CD4-positive, alpha-beta T cell treated with Interleukin-21 for 1 hour (primary cell): ENCODE results near the gene PCDHGC5.

Experiments used
- DNase-seq: peaks from one replicate; pipeline ENCODE4 v3.0.0-alpha.2; 2020

PCDHGC5 gene

GRCh38 chr5:141491323-141492167, 2.7 kb downstream of the PCDHGC5 start:
- DNase-seq = no peak

GRCh38 chr5:141492168-141492885, 3.4 kb downstream of the PCDHGC5 start:
- no peak for DNase-seq

GRCh38 chr5:141493500-141494422, 4.9 kb downstream of the PCDHGC5 start:
- no peak for DNase-seq

DNA sequence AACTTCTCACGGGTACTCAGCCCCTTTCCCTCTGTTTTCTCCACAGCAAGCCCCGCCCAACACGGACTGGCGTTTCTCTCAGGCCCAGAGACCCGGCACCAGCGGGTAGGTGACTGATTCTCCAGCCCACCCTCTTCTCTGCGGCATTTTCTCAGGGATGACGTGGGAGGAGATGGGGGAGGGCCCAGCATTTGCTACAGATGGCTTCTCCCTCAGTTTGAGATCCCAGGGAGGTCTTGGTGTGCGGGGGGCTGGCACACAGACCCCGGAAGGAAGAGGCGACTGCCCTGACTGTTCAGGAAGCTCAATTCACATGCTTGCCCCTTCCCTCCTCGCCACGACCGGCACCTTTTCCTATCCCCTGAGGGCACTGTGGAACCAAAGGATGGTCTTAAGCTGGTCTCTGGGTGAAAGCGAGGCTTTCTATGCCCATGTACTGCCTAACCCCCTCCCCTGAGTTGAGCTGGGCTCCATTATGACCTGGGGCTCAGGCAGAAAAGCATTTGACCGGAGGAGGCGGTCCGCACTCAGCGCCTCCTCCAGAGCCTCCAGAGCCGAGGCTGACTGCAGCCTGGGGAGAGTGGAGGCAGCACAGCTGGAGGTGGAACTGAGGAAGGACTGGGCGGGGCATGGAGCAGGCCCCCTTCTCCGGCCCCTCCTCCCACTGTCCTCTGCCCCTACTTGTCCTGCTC, 6.0 kb downstream of the PCDHGC5 start:
- no peak for DNase-seq

DNA sequence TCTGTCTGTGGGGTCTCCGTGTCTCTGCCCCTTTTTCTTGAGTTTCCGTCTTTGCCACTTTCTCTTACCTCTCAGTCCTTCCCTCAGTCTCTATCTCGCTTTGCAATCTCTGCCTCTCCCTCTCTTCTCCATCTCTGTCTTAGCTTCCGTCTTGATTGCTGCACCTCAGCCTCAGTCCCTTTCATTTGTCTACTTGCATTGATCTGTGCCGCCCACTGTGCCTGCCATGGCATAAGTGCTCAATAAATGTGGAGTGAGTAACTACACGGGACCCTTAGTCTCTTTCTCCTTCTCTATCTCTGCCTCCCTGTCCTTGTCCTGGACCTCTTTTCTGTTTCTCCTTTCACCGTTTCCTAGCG, 6.6 kb downstream of the PCDHGC5 start:
- DNase-seq = no peak

GRCh38 chr5:141496038-141496437, 7.2 kb downstream of the PCDHGC5 start:
- no peak for DNase-seq

DNA sequence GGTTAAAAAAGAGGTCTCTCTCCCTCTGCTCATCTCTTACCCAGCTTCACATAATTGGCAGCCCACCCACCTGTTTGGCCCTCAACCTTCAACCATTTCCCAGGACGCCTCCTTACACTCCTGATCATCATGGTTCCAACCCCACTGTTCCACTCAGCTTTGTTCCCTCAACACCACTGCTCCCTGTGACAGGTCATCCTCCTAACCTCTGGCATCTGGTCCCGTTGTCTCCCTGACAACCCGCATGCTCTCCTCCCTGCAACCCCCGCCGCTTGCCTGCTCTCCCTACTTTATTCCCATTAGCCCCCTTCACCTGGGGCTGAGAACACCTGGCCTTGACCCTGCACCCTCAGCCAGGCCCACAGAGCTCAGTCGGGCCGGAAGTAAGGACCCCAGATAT, 12.9 kb downstream of the PCDHGC5 start:
- DNase-seq = no peak

- no peak for DNase-seq
These were observed 14.8 kb downstream of the PCDHGC5 start for GRCh38 chr5:141503681-141504080.

GRCh38 chr5:141504216-141504615, 15.3 kb downstream of the PCDHGC5 start:
- DNase-seq = no peak

- DNase-seq = no peak
These were observed 17.7 kb downstream of the PCDHGC5 start for GRCh38 chr5:141506381-141507155.

GRCh38 chr5:141507387-141508091, 18.7 kb downstream of the PCDHGC5 start:
- DNase-seq = no peak

- DNase-seq = no peak
These were observed 19.5 kb downstream of the PCDHGC5 start for GRCh38 chr5:141508440-141508797.

DNA sequence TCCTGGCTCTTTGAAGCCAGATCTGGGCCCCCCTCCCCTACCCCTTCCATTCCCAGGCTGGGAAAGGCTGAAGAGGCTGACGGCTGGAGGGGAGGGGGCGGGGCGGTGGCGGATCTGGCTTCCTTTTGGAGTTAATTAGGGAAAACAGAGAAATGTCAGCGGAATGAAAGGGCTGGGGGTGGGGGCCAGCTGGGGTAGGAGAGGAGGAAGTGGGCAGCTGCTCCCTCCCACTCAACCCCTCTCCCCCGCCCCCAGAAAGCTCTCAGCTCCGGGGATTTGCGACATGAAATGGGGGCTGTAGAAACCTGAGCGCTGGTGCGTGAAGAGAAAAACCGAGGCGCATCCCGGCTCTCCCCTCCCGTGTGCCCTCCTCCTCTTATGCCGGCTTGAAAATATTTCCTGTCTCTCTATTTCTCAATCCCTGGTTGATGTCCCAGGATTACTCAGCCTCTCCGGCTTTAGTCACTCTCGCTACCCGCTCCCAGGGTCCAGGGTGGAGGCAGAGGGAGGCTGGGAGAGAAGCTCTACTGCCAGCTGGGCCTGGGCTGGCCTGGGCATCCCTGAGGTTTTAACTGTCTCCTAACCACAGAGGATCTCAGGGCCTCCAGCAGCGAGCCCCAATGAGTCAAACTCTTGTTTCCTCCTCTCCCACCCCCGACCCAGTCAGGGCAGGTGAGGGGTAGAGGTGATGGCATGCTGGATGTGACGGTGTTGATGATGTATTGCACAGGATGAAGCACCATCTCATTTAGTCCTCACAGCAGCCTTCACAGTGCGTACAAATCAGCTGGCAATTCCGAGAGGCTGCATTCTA, 20.1 kb downstream of the PCDHGC5 start:
- no peak for DNase-seq

GRCh38 chr5:141510160-141510559, 21.3 kb downstream of the PCDHGC5 start:
- no peak for DNase-seq

GRCh38 chr5:141510850-141511601, 22.1 kb downstream of the PCDHGC5 start:
- no peak for DNase-seq

- DNase-seq = no peak
These were observed 23.0 kb downstream of the PCDHGC5 start for GRCh38 chr5:141511771-141512325.

DNA sequence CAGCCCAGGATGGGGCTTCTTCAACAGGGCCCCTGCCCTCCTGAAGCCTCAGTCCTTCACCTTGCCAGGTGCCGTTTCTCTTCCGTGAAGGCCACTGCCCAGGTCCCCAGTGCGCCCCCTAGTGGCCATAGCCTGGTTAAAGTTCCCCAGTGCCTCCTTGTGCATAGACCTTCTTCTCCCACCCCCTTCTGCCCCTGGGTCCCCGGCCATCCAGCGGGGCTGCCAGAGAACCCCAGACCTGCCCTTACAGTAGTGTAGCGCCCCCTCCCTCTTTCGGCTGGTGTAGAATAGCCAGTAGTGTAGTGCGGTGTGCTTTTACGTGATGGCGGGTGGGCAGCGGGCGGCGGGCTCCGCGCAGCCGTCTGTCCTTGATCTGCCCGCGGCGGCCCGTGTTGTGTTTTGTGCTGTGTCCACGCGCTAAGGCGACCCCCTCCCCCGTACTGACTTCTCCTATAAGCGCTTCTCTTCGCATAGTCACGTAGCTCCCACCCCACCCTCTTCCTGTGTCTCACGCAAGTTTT, 23.6 kb downstream of the PCDHGC5 start:
- peak; percentile 83 for DNase-seq

DNA sequence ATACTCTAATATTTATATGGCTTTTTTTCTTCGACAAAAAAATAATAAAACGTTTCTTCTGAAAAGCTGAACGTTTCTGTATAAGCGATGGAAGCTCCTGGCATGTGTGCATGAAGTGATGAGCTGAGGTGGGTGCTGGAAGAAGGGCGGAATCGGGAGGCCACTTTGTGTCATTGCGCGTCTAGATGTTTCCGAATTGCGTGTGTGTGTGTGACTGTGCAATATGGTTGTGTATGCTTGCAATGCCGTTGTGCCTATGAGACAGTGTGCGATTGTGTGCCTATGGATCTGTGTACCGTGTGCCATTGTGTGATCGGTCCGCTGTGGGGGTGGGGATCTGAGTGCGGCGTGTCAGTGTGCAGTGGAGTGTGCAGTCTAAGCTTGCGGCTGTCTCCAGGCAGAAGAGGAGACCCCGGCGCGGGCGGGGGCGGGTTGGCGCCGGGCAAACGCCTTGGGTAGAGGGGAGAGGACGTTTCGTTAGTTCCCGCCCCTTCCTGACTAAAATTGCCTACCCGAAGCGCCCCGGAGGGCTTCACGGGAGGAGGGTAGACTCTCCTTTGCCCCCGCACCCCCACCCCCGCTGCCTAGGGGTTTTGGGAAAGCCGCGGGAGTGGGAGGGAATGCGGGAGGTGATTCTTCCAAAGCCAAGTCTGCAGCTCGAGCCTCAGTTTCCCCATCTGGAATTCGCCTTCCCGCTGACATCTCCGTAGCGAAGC, 24.2 kb downstream of the PCDHGC5 start:
- DNase-seq = peak; percentile 15
